ENCODE measurements around the gene ZNF683. TPM values are rescaled to one million over a fixed set of nuclear protein-coding genes. Genes with fewer than 3 reads are reported as not detected.
A peak's percentile ranks its signal among the peaks of the same experiment; 100 is the strongest.

The ZNF683 gene
- total and polyA plus RNA-seq, 2 donors (not counting 3 experiments of a cell fraction or from before 2014, with no cell fraction given) = not detected

- DNase-seq (ENCODE audit: low read depth, low spot score) (peak; percentile 72), FAIRE-seq (peak; percentile 76)
- no TSS peak for BruUV-seq (replicated peaks)
- no peak overlapping the region for H2AFZ ChIP-seq (ENCODE audit: low read depth, low read length)
- no peak overlapping the region for H3K4me3 ChIP-seq (replicated peaks in 1 of 3; ENCODE audit: insufficient read depth in 1 of 3, low read depth in 1 of 3, low read length in 3 of 3)
- H3K36me3 ChIP-seq (ENCODE audit: control insufficient read depth in 2 of 2, extremely low read depth in 1 of 2, insufficient read depth in 2 of 2, low read length in 2 of 2) = no peaks in the 10 kb centered on the region
- H3K9me1 ChIP-seq (replicated peaks; ENCODE audit: control insufficient read depth, extremely low read depth, insufficient read depth, low read length) = no peaks in the 10 kb centered on the region
- no peaks in the 10 kb centered on the region for H3K27me3 ChIP-seq (ENCODE audit: control insufficient read depth in 2 of 2, insufficient read depth in 2 of 2, low read length in 2 of 2)
- ChIA-PET POLR2A (no interaction called here), CTCF (interaction anchor here (0.6 to 1.5 kb wide), 5 partner anchors 11 to 66 kb away, joined by 3 to 6 read pairs (median 4); no protein-coding TSS in a partner anchor)
- H3K9me3 ChIP-seq (replicated peaks; ENCODE audit: control insufficient read depth, insufficient read depth, low read length) = no peaks in the 10 kb centered on the region
- intact Hi-C loops (cut with micrococcal nuclease) (no loop called here), dilution Hi-C loops (cut with MboI; ENCODE audit: extremely low pct_ligation_motif_present, low sequenced_read_pairs) (no loop called here)
- H3K9ac ChIP-seq (replicated peaks; ENCODE audit: extremely low read depth, insufficient read depth, low read length) = peak overlapping the region; percentile 41
- peak overlapping the region; percentile 42 for H3K4me2 ChIP-seq (ENCODE audit: insufficient read depth, low read length)
- H4K20me1 ChIP-seq (replicated peaks; ENCODE audit: control insufficient read depth, extremely low read depth, insufficient read depth, low read length) = no peaks in the 10 kb centered on the region
- no peaks in the 10 kb centered on the region for H3K79me2 ChIP-seq (ENCODE audit: control insufficient read depth, insufficient read depth, low read length)
- TF ChIP-seq, protein P1, sequence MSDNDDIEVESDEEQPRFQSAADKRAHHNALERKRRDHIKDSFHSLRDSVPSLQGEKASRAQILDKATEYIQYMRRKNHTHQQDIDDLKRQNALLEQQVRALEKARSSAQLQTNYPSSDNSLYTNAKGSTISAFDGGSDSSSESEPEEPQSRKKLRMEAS (IDR thresholded peaks at IDR 0.05; ENCODE audit: insufficient read depth, insufficient read length) = no peak
- TF ChIP-seq CTCF (IDR thresholded peaks at IDR 0.05; ENCODE audit: extremely low read depth in 1 of 2, insufficient read depth in 1 of 2, low read depth in 1 of 2, low read length in 2 of 2) = no peak
- TF ChIP-seq POLR2AphosphoS5 (IDR thresholded peaks at IDR 0.05; ENCODE audit: insufficient read depth, low read depth, low read length) = peak; percentile 56
- TF ChIP-seq MYC (IDR thresholded peaks at IDR 0.05; ENCODE audit: low read depth, low read length) = no peak
- no peak for TF ChIP-seq JUN (IDR thresholded peaks at IDR 0.05; ENCODE audit: borderline replicate concordance, insufficient read depth, insufficient read length, low read depth)
- no peak for TF ChIP-seq GATA2 (IDR thresholded peaks at IDR 0.05; ENCODE audit: insufficient read depth, insufficient read length, low read depth, low read length)
- TF ChIP-seq FOS (IDR thresholded peaks at IDR 0.05; ENCODE audit: borderline replicate concordance, insufficient read depth, low read length) = peak; percentile 69
- TF ChIP-seq POLR2A (IDR thresholded peaks at IDR 0.05; ENCODE audit: low read depth, low read length) = no peak
- H3K27ac ChIP-seq (ENCODE audit: insufficient read depth, low read depth, low read length) = peak overlapping the region; percentile 51
- peaks cover 15% of the 10 kb centered on the region for H3K4me1 ChIP-seq (ENCODE audit: control insufficient read depth, extremely low read depth, insufficient read depth, low read length)
These were observed 21.6 kb downstream of the ZNF683 start for GRCh38 chr1:26350701-26351589.

All from endothelial cell of umbilical vein (primary cell).